Stimulated activated CD4-positive, alpha-beta T cell treated with anti-CD3 and anti-CD28 coated beads, Interleukin-2, amount 100 ng/mL, for 4 hours (primary cell): ENCODE data around the gene P2RX3.
"Not testable (repeated sequence)": the region's sequence is repeated elsewhere in the genome, so short reads cannot be mapped to it uniquely, and the experiment has no call there.

Experiments used
- DNase-seq: peaks from one replicate; pipeline ENCODE4 v3.0.0-alpha.2; 2020; ENCODE audit warnings: low read depth

Gene P2RX3

DNA sequence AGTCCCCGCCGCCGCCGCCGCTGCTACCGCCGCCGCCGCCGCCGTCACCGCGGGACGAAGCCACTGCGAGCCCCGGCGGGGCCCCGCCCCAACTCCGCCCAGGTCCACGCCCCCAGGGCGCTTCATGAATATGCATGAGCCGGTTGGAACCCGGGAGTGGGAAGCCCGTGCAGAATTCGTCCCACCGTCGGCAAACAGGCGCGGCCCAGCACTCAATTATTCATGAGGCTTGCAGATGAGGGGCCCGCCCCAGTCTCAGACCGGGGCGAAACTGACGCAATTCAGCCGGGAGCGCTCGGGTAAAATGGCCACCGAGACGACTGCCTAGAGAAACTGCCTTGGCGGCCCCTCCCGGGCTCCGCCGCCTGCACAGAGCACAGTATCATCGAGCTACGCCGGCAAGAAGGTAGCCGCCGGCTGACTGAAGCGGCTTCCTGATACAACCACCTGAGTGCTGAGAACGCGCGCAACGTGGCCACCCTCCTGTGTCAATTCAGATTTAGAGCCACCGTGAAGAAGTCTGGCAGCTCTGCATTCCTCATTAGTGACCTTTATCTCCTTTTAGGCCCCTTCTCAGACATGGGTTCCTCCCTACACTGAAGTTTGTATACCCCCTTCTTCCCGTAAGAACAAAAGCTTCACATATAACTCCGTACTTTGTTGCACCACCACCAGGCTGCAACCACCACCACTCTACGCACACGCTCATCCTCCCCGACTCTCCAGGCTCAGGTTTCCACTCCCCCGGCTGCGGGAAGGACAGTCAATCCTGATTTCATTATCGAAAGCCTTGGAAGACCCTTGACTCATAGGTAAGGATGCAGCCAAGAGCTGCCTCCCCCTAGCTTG, 13.0 kb upstream of the P2RX3 start, which contains the start of gene TNKS1BP1:
TNKS1BP1 (minus strand) TSS at position 67 of the 849 bp plus-strand sequence. CDS start 3,067 bp downstream, outside the sequence.
- peak; percentile 89 for DNase-seq

DNA sequence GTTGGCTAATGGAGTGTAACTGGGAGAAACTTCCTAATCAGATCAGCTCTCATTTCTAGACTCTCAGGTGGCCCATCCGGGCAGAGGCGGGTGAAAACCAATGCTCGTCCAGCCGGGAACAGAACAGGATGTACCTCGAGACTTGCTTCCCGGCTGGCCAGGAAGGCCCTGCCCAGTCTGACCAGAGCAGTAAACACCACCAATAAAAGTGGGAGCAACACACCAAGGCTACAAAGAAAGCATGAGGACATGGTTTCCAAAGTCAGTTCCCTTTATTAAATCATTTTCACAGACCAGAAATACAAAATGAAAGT, 12.5 kb upstream of the P2RX3 start:
- no peak for DNase-seq

DNA sequence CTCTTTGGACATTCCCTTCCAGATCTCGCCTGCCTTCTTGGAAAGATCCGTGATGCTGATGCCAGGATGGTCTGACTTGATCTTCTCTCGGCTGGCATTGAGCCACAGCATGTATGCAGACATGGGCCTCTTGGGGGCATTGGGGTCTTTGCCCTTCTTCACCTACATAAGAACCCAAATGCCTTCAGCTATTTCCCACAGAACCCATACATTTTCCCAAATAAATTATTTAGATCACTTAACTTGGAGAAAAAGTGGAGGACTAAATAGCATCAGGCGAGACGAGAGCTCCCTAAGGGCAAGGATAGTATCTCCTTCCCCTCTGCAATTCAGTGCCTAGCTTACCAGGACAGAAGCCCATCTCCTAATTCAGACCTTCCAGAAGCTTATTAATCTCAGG, 10.4 kb upstream of the P2RX3 start:
- DNase-seq: no peak

DNA sequence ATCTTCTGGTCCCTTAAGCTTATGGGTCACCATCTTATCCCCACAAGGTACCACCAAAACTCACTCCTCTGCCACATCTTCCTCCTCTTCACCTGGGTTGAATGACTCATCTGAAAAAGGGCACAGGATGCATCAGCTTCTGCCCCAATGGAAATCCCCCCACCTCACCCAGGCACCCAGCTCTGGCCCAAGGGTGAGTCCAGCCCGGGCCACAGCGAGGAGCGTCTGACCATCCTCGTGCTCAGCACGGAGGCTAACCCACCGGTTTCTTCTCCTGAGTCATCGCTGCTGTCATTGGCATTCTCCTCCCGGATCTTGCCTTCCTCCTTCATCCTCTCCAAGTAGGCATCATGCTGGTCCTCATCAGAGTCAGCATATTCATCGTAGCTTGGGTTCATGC, 8.1 kb upstream of the P2RX3 start:
- DNase-seq: no peak

DNA sequence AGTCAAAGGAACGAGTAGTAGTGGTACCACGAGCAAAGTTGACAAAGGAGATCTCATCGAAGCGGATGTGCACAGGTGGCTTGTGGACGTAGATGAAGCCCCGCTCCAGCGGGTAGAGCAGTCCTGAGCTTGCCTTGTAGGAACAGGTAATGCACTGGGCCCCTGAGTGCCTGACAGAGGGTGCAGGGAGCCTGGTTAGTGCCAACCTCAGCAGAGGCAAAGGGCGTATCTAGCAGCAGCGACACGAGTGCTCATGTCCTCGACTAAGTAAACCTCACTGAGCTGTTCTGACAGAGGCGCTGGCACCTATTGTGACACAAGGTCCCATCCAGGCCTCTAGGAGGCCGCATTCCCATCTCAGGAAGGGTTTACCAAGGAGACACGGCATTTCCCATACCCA, 6.4 kb upstream of the P2RX3 start:
- DNase-seq: no peak

DNA sequence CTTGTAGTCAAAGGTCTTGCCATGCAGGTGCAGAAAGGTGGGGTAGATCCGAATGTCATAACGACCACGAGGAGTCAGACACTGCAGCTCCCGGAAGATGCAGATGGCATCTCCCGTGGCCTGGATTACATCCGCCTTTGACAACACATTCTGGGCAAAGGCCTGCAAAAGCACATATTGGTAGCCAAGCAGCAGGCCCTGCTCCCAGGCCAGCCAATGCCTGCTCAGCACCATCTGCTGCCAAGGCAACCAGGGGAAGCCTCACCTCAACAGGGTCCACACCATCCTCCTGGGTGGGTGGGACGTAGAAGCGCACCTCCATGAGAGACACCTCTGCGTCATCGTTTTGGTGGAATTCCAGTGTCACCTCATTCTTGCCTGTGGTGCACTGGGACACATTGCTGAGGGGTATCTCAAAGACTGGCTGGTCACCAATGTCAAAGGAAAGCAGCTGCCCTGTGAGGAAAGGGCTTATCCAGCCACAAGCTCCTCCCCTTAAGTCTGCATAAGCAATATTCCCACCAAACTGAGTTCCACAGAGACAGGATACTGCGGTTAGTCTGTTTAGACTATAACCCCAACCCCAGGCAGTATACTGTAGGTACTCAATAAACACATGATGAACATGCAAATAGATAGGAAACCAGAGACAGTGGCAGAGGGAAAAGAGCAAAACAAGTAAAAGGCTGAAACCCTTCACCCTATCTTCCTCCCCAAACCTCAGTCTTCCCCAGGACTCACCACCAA, 5.3 kb upstream of the P2RX3 start:
- DNase-seq: no peak

DNA sequence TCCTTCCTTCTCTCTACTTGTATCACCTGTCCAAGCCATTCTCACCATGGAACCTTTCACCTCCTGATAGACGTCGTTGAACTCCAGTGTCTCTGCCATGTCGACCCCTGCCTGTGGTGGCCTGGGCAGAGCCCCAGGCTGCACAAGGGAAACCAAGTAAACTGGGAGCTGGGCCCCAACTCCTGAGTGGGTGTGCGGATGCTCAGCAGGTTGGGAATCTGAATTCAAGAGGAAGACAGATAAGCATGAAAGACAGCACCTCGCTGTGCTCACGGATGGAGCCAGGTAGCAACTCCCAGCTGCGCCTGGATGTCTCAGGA, 3.2 kb upstream of the P2RX3 start:
- no peak for DNase-seq

DNA sequence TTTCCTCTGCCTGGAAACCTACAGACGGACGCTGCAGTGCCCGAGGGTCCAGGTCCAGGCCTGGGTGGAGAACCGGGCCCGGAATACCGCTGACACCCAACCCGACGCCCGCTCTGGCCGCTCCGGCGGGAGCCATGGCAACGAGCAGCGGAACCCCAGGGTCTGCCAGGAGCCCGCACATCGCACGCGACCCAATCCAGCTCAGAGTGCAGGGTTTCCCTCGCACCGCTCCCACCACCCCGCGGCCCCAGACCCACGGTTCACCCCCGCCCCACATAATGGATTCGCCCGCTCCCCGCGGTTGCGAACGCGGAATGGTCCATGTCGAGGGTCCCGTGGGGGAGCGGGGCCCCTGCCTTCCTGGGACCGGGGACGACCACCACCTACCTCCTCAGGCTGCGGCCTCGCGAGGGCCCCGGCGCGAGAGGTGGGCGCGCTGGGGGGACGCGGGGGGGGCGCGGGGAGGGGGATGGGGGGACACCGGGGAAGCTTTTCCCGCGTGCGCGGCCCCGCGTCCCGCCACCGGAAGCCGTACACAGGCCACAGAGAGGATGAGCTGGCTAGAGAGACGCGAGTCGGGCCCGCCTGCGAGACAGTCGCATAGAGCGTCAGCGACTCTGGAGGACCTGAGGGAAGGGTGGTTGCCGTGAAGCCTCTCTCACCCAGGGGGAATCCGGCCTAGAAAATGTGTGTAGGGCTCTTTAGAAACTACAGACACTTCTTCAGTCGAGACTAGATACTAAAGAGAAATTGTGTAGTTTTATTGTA, 2.6 kb upstream of the P2RX3 start, which contains the start of gene SSRP1:
SSRP1 (minus strand) TSS at position 550 of the 768 bp plus-strand sequence. CDS start 771 bp downstream, outside the sequence.
- DNase-seq: peak; percentile 82

DNA sequence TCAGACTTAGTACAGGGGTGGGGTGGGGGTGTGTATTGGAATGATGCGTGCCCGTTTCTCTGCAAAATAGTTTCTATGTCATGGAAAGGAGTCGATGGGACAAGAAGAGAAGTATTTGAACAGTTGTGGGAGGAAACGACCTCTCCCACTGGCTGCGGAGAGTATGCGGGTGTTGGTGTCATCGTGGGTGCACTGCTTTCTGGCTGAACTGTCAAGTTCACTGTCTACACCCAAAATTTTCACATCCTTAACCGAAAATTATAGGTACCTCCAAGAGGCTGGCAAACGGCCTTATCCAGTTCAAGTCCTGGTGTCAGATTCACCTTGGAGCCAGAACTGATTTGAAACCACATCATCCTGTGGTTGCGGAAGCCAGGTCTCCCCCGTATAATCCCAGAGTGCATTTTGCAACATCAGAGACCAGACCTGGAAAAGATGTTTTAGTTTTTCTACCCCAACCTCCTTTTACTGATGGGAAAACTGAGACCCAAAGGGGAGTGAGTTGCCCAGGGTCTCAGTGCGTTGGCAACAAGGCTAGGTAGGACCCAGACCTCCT, 2.0 kb upstream of the P2RX3 start:
- DNase-seq: no peak

DNA sequence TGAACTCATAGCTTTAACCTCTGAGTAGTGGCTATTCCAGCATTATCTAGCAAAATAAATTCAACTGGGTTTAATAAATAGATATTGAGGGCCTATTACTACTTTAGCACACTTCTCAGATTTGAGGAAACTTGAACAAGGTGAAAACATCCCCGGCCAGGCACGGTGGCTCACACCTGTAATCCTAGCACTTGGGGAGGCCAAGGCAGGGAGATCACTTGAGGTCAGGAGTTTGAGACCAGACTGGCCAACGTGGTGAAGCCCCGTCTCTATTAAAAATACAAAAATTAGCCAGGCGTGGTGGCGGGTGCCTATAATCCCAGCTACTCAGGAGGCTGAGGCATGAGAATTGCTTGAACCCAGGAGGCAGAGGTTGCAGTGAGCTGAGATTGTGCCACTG, 1.3 kb upstream of the P2RX3 start:
- DNase-seq: not testable (repeated sequence)

DNA sequence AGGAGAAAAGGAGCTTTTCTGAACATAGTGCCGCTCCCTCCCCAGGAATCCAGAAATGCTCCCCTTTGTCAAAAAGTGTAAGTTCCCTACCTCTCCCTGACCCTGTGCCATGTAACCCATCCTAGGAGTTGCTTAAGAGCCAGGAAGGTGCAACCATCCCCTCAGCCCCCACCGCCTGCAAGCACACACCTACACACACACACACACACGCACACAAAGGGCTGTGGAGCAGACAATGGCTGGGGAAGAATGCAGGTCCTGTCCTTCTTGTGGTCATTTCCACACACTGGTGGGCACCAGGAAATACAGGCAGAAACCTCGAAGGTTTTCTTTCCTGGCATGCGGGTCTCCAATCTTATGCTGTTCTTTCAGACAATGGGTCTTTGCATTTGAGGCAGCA, 1.2 kb downstream of the P2RX3 start:
- no peak for DNase-seq

DNA sequence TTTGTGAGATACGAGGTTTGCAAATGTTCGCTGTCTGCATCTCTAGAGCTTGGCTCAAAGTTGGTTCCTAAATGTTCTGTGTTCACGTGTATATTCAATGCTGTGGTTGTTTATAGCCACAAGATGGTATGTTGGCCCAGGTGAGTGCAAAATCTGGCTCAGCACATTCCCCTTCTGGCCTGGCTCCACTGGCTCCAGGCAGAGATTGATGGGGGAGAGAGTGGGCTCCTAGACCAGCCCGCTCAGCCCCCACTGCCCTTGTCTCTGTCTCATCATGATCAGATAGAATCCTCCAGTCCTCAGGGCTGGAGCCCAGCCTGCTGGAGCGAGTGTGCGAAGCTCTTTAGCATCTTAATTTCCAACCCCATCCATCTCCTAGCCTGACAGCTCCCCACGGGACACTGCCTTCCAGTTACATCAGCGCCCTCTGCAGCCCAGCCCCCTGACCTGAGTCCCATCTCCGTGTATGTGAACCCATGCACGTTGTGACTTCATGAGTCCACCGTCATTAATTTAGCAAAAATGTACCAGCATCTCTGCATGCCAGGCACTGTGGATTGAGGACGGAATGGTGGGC, 2.0 kb downstream of the P2RX3 start:
- DNase-seq: no peak

DNA sequence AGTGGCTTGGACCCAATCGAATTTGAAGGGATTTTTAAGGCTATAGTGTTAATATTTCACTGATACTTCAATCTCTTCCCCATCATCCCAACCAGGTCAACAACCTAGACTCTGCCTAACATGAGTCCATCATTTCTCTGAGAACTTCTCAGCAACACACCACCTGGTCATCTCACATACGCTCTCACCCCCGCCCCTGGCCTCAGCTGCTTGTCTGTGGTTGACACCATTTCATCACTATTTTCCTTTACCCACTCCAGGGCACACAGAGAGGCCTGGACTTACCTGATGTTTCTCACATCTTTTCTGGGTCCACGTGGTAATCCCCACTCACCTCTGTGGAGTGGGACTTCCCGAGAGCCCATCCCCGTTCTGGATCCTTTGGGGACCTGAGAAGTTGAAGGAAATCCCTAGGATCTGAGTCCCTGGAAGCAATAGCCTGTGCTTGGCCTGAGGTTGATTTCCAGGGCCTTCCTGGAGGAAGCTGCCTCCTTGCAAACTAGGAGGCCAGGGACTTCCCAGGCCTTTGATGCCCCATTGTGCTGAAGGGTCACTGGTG, 3.2 kb downstream of the P2RX3 start:
- no peak for DNase-seq

DNA sequence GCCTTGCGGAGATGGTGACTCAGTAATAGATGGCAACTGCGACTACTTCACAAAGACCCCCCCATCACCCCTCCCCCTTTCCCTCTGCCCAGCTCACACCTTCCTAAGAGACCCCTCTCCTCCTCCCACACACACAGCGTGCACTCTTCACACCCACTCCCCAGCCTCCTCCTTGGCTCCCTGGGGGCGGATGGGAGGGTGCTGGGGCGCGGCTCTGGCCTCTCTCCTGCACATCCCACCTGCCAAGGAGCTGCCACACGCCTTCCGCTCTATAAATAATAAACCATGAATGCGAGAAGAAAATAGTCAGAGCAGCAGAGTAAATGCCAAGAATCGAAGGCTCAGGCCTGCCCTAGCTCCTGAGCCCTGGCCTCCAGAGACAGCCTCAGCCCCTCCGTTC, 4.5 kb downstream of the P2RX3 start:
- no peak for DNase-seq

DNA sequence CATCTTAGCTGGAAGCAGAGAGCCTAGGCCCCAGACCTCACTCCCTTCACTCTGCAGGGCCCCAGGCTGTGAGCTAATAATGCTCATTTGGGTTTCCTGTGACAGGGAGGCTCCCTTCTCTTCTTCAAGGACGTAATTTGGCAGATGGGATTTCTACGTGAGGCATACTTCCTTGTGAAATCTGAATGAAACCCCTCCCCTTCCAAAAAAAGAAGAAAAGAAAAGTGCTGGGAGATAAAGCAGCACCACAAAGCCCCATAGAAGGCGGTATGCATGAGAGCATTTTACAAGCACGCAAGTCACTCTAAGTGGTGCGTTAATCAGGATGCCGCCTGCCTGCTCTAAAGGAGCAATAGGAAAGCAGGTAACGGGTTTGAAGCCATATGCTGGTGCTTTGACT, 5.7 kb downstream of the P2RX3 start:
- DNase-seq: no peak

DNA sequence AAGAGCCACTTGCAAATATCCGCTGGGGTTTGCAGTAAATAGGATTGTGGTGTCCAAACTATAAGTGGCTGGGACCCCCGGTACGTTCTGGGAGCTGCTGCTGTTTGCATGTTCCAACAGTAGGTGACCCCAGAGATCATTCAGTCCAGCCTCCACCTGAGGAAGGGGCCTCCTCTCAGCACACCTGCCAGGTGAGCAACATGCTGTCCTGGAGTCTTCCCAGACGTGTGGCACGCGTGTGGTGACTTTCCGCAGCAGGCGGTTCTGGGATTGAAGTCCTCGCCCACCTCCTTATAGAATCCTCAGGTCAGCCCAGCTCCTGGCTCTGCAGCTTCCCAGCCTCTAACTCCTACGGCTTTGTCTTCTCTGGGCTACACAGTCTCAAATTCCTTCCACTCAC, 6.7 kb downstream of the P2RX3 start:
- no peak for DNase-seq

DNA sequence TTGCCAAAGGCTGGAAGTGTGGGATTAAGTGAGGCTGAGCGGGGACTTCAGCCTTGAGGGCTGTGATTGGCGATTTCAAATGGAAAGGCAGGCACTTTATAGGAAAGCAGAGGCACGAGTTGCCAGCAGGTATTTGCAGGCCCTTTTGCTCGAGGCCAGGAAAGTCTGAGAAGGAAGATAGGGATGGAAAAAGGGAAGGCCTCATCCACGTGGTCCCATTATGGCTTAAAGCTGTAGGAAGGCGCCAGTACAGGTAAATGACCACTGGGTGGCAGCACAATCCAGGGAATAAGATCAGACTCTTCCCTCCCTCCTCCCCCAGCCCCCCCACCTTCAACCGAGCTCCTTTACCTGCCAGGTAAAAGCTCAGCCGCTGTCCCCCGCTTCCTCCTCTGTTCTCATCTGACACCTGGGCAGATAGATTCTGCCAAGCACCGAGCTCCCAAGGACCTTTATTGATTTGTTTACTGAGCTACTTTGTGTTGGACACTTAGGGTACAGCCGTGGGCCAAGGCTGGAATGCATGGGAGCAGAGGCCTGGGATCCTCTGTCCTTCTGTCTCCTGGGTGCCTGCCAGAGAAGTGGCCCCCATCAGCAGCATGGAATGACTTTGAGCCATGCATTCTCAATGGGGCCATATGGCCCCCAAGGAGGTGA, 7.5 kb downstream of the P2RX3 start:
- peak; percentile 66 for DNase-seq

DNA sequence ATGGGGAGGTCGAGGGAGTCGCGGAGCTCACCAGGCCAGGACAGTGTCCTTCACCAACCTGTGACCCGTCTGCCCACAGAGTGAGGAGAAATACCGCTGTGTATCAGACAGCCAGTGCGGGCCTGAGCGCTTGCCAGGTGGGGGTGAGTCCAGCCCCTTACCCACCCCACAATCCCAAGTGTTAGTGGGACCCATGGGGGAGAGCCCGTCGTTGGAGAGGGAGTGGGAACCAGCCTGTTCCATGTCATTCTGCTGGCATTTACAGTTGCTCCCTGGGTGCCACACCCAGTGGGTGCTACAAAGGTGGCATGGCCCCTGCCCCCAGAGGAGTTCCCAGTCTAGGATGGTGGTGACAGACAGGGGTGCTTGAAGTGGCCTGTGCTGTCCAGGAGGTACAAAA, 9.2 kb downstream of the P2RX3 start:
- no peak for DNase-seq

DNA sequence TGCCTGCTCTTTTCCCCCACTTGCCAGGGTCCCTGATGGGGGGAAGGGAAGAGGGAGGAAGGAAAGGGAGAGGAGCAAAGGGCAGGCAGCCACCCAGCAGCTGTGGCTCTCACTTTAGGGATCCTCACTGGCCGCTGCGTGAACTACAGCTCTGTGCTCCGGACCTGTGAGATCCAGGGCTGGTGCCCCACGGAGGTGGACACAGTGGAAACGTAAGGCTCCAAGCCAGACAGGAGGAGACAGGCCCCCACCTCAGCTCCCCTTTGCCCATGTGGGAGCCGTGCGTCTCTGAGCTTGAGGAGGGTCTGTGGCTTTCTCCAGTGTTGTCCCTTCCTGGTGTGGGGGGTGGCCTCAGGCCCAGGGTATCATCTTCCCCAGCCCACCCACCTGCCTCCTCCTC, 9.9 kb downstream of the P2RX3 start:
- DNase-seq: no peak

DNA sequence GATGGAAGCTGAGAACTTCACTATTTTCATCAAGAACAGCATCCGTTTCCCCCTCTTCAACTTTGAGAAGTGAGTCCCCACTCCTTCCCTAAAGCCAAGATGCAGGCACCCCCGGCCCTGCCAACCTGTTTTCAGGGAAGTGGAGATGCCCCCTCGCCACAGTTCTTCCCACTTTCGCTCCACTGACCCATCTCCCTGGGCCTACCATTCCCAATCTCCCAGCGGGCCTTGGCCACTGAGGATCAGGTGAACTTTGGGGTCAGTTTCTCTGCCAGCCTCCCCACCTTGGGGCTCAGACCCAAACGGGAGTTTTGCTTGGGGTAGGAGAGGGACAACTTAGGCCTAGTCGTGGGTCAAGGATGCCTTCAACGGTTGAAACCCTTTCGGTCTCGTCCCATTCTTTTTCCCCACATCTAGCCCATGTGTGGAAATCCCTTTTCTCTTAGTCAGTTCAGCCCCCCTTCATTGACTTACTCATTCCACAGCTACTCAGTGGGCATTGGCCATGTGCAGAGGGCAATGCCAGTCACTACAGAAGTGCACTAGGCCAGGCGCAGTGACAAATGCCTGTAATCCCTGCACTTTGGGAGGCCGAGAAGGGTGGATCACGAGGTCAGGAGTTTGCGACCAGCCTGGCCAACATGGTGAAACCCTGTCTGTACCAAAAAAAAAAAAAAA, 10.6 kb downstream of the P2RX3 start:
- no peak for DNase-seq
